ENCODE data around the gene MROH7.

DNA sequence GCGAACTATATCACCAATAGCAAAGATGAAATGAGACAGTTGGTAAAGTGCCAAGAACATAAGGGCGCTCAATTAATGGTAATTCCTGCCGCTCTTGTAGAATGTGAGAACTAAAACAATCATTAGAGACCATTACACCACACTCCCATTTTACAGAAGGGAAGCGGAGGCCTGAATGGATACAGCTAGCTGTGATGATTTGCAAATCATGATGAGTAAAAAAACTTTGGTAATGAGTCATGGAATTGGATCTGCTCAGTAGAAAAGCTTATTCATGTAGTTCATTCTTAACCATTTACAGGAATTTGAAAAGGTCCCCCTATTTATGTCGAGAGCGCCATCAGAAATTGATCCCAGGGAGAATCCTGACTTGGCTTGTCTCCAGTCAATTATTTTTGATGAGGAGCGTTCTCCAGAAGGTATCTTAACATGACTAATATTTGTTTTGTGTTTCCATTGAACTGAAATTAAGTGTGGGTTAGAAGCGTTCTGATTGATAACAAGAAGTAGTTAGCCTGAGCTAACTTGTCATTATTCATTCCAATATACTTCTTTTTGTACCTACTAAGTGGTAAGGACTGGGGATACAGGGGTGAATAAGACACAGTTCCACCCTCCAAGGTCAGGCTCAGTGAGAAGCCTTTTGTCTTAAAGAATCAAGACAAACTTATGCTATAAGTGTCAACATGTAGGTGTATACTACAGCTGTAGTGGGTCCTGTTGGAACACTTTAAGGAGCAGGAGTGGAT is 74.9 kb downstream of the MROH7 start:
- TF ChIP-seq POLR2A (IDR thresholded peaks at IDR 0.05) = no peak
- TF ChIP-seq, protein P1, sequence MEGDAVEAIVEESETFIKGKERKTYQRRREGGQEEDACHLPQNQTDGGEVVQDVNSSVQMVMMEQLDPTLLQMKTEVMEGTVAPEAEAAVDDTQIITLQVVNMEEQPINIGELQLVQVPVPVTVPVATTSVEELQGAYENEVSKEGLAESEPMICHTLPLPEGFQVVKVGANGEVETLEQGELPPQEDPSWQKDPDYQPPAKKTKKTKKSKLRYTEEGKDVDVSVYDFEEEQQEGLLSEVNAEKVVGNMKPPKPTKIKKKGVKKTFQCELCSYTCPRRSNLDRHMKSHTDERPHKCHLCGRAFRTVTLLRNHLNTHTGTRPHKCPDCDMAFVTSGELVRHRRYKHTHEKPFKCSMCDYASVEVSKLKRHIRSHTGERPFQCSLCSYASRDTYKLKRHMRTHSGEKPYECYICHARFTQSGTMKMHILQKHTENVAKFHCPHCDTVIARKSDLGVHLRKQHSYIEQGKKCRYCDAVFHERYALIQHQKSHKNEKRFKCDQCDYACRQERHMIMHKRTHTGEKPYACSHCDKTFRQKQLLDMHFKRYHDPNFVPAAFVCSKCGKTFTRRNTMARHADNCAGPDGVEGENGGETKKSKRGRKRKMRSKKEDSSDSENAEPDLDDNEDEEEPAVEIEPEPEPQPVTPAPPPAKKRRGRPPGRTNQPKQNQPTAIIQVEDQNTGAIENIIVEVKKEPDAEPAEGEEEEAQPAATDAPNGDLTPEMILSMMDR (IDR thresholded peaks at IDR 0.05) = no peak
